Loucy (cell line): Measurements from ENCODE around the gene SGK1.
A peak's percentile ranks its signal among the peaks of the same experiment; 100 is the strongest.

ENCODE experiments used
- H2AFZ ChIP-seq: fragments of 200-600 bp; sonication (generic); 2 replicates; pipeline ENCODE4 v1.6.0; 2016; ENCODE audit warnings: antibody characterized with exemption, mild to moderate bottlenecking, low read length, moderate library complexity
- H3F3A ChIP-seq: fragments of 200-600 bp; 2 replicates; pipeline ENCODE4 v1.6.0; 2016; ENCODE audit warnings: antibody characterized with exemption, low read depth, mild to moderate bottlenecking
- H3K27me3 ChIP-seq: fragments of 200-600 bp; sonication (generic); 2 replicates; pipeline ENCODE4 v1.6.1; 2014; ENCODE audit warnings: low read length, mild to moderate bottlenecking; ENCODE audit not compliant: insufficient read depth, poor library complexity, severe bottlenecking
- H3K36me3 ChIP-seq: fragments of 200-600 bp; sonication (generic); 2 replicates; pipeline ENCODE4 v1.6.1; 2016; ENCODE audit warnings: low read length; ENCODE audit not compliant: insufficient read depth
- H3K4me1 ChIP-seq: fragments of 200-600 bp; sonication (generic); 2 replicates; pipeline ENCODE4 v1.5.1; 2014; ENCODE audit warnings: low read length, mild to moderate bottlenecking; ENCODE audit not compliant: insufficient read depth, poor library complexity, severe bottlenecking
- H3K4me2 ChIP-seq: fragments of 200-600 bp; sonication (generic); 2 replicates; pipeline ENCODE4 v1.6.0; 2014; ENCODE audit warnings: antibody characterized with exemption, low read length, low read depth, mild to moderate bottlenecking; ENCODE audit not compliant: poor library complexity, severe bottlenecking
- H3K4me3 ChIP-seq: fragments of 200-600 bp; sonication (generic); 2 replicates; pipeline ENCODE4 v1.5.1; 2014; ENCODE audit warnings: low read length, mild to moderate bottlenecking, mixed read lengths; ENCODE audit not compliant: poor library complexity, severe bottlenecking
- H3K79me2 ChIP-seq: fragments of 200-600 bp; sonication (generic); 2 replicates; pipeline ENCODE4 v1.6.1; 2014; ENCODE audit warnings: low read length; ENCODE audit not compliant: insufficient read depth
- H3K9ac ChIP-seq: fragments of 200-600 bp; sonication (generic); 2 replicates; pipeline ENCODE4 v1.6.0; 2014; ENCODE audit warnings: mild to moderate bottlenecking, low read depth, low read length, moderate library complexity; ENCODE audit not compliant: poor library complexity, severe bottlenecking
- H3K9me2 ChIP-seq: fragments of 200-600 bp; sonication (generic); replicated peaks from 2 replicates; pipeline ENCODE4 v1.6.1; 2016; ENCODE audit warnings: low read depth, low read length, mixed read lengths
- H3K9me3 ChIP-seq: fragments of 200-600 bp; sonication (generic); 2 replicates; pipeline ENCODE4 v1.6.1; 2014; ENCODE audit warnings: mild to moderate bottlenecking, antibody characterized with exemption, low read length, low read depth; ENCODE audit not compliant: insufficient read depth
- H4K20me1 ChIP-seq: fragments of 200-600 bp; sonication (generic); 2 replicates; pipeline ENCODE4 v1.6.0; 2014; ENCODE audit warnings: antibody characterized with exemption, low read length, mild to moderate bottlenecking; ENCODE audit not compliant: insufficient read depth, poor library complexity, severe bottlenecking
- EZH2phosphoT487 ChIP-seq: fragments of 200-600 bp; IDR thresholded peaks from 2 replicates; pipeline ENCODE4 v1.6.1; 2018; ENCODE audit warnings: antibody characterized with exemption, mild to moderate bottlenecking, moderate library complexity, borderline replicate concordance
- TF ChIP-seq, protein P1 (sequence below): fragments of 200-600 bp; sonication (generic); conservative IDR thresholded peaks from 2 replicates; pipeline ENCODE4 v1.5.1; 2014; ENCODE audit warnings: mild to moderate bottlenecking, antibody characterized with exemption, low read length

The SGK1 gene

GRCh38 chr6:134131530-134132139 lies 186.3 kb downstream of the SGK1 start:
- Histone ChIP-seq H2AFZ (no peak overlapping the region), H3K9me2 (no peaks in the 10 kb centered on the region), H3K9me3 (peaks cover 5% of the 10 kb centered on the region; the same call in 1 of the 2 replicates), H4K20me1 (no peaks in the 10 kb centered on the region), H3K4me2 (no peak overlapping the region), H3K27me3 (no peaks in the 10 kb centered on the region), H3K79me2 (no peaks in the 10 kb centered on the region), H3K4me3 (no peak overlapping the region), H3K36me3 (no peaks in the 10 kb centered on the region), H3K4me1 (peaks cover 3% of the 10 kb centered on the region), H3F3A (no peaks in the 10 kb centered on the region; the same call in 1 of the 2 replicates), H3K9ac (no peak overlapping the region)
- TF ChIP-seq EZH2phosphoT487 = no peak
- TF ChIP-seq, protein P1, sequence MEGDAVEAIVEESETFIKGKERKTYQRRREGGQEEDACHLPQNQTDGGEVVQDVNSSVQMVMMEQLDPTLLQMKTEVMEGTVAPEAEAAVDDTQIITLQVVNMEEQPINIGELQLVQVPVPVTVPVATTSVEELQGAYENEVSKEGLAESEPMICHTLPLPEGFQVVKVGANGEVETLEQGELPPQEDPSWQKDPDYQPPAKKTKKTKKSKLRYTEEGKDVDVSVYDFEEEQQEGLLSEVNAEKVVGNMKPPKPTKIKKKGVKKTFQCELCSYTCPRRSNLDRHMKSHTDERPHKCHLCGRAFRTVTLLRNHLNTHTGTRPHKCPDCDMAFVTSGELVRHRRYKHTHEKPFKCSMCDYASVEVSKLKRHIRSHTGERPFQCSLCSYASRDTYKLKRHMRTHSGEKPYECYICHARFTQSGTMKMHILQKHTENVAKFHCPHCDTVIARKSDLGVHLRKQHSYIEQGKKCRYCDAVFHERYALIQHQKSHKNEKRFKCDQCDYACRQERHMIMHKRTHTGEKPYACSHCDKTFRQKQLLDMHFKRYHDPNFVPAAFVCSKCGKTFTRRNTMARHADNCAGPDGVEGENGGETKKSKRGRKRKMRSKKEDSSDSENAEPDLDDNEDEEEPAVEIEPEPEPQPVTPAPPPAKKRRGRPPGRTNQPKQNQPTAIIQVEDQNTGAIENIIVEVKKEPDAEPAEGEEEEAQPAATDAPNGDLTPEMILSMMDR = no peak

GRCh38 chr6:134128146-134128545 lies 189.8 kb downstream of the SGK1 start:
- Histone ChIP-seq H3K27me3 (no peaks in the 10 kb centered on the region), H4K20me1 (no peaks in the 10 kb centered on the region), H3K9ac (no peak overlapping the region), H3K36me3 (no peaks in the 10 kb centered on the region), H3F3A (no peaks in the 10 kb centered on the region; the same call in 1 of the 2 replicates), H2AFZ (no peak overlapping the region), H3K79me2 (no peaks in the 10 kb centered on the region), H3K4me2 (no peak overlapping the region), H3K9me3 (peaks cover 5% of the 10 kb centered on the region; the same call in 1 of the 2 replicates), H3K9me2 (no peaks in the 10 kb centered on the region), H3K4me3 (no peak overlapping the region), H3K4me1 (no peaks in the 10 kb centered on the region)
- no peak for TF ChIP-seq EZH2phosphoT487
- TF ChIP-seq, protein P1 = no peak

- Histone ChIP-seq H3K9ac (no peak overlapping the region), H3K79me2 (no peaks in the 10 kb centered on the region), H4K20me1 (no peaks in the 10 kb centered on the region), H3K4me1 (no peaks in the 10 kb centered on the region), H3K9me2 (no peaks in the 10 kb centered on the region), H3K36me3 (no peaks in the 10 kb centered on the region), H3F3A (no peaks in the 10 kb centered on the region), H3K4me2 (peak overlapping the region; percentile 6), H3K27me3 (no peaks in the 10 kb centered on the region), H2AFZ (peak overlapping the region; percentile 40; the same call in 1 of the 2 replicates), H3K9me3 (no peaks in the 10 kb centered on the region), H3K4me3 (no peak overlapping the region)
- TF ChIP-seq, protein P1 = peak; percentile 84
- TF ChIP-seq EZH2phosphoT487 = no peak
These were observed 194.2 kb downstream of the SGK1 start for GRCh38 chr6:134123666-134124208.
